NCI-H2227 treated with DMSO at 0.1 percent for 48 hours (cell line): ENCODE data around the gene LOX.

Experiments used
- DNase-seq: peaks from one replicate; lab custom pipeline; 2025; lab: John Stamatoyannopoulos, UW

LOX gene

DNA sequence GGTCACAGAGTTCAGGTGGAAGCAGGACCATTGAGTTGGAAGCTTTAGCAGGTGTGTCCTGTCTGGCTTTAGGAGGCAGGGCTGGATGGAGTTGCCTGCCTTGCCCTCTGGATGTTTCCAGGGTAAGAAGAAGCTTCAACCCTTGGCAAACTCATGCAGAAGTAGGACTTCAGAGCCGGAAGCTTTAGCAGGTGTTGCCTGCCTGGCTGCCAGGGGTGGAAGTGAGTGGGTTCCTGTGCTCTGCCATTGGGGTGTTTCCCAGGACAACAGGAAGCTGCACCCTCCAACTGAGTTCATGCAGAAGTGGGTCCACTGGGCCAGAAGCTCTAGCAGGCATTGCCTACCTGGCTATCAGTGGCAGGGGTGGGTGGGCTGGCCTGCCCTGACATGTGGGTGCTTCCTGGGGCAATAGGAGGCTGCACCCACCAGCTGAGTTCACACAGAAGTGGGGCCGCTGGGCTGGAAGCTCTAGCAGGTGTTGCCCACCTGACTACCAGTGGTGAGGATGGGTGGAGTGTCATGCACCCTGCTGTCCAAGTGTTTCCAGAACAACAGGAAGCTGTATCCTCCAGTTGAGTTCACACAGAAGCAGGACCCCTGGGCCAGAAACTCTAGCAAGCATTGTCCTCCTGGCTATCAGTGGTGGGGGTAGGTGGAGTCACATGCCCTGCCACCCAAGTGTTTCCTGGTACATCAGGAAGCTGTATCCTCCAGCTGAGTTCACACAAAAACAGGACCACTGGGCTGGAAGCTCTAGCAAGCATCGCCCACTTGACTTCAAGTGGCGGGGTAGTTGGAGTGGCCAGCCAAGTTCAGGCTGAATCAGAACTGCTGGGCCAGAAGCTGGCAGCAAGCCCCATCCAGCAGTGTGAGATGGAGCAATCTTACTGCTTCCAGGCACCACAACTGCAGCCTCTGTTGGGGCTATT lies 24.6 kb downstream of the LOX start:
- no peak for DNase-seq

DNA sequence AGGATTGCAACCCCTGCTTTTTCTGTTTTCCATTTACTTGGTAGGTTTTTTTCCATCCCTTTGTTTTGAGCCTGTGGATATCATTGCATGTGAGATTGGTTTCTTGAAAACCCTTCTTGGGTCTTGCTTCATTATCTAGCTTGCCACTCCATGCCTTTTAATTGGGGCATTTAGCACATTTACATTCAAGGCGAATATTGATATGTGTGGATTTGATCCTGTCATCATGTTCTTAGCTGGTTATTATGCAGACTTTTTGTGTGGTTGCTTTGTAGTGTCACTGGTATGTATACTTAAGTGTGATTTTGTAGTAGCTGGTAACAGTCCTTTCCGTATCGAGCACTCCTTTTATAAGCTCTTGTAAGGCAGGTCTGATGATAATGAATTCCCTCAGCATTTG lies 26.5 kb downstream of the LOX start:
- no peak for DNase-seq

DNA sequence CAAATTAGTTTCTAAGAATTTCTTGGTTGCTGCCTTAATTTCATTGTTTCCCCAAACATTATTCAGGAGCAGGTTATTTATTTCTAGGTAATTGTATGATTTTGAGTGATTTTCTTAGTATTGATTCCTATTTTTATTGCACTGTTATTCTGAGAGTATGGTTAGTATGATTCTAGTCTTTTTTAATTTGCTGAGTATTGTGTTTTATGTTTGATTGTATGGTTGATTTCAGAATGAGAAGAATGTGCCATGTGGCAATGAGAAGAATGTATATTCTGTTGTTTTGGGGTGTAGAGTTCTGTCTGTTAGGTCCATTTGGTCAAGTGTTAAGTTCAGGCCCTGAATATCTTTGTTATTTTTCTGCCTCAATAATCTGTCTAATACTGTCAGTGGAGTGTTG lies 27.1 kb downstream of the LOX start:
- no peak for DNase-seq

DNA sequence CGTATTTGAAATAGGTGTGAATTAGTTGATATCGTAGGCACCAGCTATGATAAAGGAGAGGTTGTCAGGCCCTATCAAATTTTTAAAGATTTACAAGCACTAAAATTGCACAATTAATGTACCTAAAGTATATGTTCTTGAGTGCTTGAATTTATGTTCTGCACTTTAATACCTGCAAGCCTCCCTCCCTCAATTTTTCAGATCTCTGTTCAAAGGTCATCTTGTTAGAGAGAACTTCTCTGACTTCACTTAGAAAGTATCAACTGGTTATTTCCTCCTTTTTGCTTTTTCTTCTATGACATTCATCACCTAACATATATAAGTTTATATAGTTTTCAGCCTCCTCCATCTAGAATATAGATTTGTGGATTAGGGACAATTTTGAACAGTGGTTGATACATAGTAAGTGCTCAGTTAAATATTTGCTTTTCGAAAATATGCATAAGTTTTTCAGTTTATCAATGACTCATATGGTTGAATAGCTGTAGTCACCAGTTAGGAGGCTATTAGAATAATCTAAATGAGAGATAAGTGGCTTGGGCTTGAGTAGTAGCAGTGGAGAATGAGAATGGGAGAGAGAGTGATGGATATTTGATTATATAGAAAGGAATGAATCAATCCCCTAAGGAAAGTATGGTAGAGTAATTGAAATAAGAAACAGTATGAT lies 37.3 kb downstream of the LOX start:
- DNase-seq = no peak

DNA sequence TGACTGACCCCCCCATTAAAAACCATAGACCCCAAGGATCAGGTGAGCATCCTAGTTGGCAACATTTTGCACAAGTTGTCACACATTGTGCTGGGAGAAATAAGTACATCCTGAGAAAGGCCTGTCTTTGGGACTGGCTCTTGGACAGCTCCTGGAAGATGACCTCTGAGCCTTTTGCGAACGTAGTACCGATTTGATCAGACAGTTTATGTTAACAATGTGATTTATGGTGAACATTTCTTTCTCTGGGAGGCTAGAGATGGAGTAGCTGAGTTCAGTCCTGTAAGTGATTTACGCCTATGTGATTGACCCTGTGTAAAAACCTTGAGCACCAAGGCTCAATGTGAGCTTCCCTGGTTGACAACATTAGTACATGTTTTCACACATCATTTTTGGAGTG lies 41.7 kb downstream of the LOX start:
- no peak for DNase-seq

DNA sequence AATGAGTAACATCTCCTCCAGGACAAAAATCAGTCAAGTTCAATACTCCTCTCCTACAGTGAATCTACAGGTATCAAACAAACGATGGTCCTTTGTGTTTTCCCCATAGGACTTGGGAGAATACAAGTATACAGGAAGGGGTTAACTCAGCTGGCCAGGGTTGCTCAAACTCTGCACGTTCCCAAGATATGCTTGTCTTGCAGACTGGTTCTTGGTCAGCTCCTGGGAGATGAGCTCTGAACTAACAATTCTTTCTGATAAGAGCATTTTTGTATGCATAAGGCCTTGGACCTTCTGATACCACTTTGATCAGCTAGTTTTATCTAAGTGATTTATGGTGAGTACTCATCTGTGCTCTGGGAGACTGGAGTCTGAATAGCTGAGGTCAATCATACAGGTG lies 42.1 kb downstream of the LOX start:
- DNase-seq = no peak

DNA sequence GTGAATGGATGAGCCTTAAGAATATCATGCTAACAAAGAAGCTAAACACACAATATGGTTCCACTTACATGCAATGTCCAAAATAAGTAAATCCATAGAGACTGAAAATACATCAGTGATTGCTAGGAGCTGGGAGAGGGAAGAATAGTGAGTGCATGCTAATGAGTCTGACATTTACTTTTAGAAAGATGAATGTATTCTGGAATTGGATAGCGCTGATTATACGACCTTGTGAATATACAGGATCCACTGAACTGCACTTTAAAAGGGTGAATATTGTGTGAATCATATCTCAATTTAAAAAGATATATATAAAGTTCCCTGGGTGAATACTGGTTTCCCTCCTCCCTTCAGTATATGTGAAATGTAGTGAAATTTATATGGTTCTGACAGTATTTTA lies 46.2 kb downstream of the LOX start:
- no peak for DNase-seq

DNA sequence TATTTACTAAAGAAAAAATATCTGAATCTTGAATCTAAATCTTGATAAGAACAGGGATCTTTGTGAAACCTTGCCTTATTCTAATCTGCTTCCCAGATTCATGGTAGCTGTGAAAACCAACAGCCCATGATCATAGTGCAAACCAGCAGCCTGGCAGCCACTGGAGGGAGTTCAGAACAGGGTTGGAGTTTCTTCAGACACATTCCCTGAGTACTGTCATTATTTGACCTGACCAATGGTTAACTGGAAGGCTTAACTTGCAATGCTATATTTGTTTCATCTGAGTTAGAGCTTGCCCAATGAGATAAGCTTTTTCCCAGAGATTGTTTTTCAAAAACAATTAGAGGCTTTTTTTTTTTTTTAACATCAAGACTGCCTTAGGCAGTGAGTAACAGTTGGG lies 47.8 kb downstream of the LOX start:
- DNase-seq = no peak

DNA sequence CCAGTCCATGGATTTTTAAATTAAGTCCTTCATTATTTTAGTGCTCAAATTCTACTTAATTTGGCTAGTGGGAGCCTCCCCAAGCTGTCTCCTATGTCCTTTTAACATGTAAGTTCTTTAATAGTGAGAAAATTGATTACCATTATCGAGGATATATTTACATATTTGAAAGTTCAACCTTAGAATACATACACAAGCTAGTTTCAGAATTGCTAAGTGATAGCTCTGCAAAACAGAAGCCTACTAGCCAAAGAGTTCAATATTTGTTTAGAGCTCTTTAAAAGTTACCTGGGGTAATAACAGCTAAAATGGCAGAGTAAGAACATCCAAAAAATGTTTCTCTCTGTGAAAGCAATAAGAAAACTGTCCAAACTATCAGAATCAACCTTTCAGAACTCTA lies 48.2 kb downstream of the LOX start:
- DNase-seq = no peak

DNA sequence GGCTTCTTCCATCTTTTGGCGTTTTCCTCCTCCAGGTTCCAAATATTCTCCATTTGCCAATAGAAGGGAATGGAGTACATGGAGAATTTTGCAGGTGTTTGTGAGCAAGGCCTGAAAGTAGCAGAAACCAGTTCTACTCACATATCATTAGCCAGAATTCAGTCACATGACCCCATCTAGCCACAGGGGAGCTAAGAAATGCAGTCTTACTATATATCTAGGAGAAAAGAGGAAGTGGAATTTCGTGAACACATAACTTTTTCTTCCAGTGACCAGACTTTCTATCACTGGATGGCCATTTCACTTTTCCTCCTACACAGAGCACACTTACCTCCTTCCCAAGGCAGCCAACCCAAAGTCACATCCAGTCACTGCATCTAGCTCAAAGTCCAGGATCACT lies 55.1 kb downstream of the LOX start:
- DNase-seq = no peak

DNA sequence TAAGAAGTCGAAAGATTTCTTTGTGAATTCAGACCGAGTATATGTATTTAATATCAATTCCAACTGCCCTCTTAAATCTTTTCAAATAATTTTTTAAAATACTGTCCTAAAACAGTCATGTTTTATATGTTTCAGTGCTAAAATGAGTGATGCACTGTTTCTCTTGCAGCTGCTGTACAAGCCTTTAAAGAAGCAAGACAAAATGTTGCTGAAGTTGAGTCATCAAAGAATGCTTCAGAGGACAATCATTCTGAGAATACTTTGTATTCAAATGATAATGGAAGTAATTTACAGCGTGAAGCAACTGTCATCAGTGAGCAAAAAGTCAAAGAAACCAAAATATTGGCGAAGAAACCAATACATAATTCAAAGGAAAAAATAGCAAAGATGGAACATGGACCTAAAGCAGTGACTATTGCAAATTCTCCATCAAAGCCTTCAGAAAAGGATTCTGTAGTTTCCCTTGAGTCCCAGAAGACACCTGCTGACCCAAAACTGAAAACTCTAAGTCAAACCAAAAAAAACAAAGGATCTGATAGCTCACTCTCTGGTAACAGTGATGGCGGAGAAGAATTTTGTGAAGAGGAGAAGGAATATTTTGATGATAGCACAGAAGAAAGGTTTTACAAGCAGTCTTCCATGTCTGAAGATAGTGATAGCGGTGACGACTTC lies 58.0 kb downstream of the LOX start:
- no peak for DNase-seq

DNA sequence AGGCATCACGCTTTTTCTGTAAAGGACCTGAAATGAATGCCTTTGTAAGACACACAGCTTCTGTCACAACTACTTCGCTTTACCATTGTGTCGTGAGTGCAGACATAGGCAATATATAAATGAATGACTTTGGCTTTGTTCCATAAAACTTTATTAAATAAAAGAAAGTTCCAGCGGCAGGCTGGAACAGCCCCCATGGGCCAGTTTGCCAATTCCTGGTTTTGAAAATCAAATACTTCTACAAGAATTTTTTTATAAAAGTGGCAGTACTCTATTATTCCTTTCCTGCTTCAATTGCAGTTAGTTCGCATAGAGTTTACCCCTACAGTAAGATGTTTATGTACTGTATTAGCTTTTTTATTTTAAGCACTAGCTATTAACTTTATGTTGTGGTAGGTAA lies 62.6 kb downstream of the LOX start:
- no peak for DNase-seq

DNA sequence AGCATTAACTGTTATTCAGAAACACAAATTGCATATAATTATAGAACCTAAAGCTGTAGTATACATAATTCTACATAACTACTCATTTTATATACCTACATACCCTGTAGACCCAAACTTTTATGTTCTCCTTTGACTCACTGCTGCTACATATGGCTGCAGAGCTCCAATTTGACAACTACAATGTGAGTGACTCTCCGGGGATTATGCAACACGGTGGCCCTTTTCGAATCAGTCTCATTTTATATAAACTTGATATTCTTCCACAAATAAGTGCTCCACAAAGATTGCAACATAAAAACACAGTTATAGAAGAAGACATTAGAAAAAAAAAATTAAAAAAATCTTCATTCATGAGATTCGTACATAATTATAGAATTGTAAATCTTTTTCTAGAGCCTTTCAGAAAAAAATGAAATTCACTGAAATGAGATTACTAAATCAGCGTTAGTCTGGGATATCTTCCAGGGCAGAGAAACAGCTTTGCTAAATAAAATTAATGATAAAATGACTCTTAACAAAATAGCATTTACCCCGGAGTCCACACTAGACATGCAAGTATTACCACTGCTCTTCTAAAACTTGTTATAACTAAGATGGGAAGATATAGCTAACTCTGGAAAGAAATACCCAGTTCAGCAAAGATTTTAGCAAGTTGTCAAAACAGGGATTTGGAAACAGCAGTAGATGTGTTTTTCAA lies 63.7 kb downstream of the LOX start:
- no peak for DNase-seq
